HepG2 (cell line): ENCODE data around the gene PRSS53. TPM values are rescaled to one million over a fixed set of nuclear protein-coding genes. Genes with fewer than 3 reads are reported as not detected.

Experiments used
- CCDC6 ChIP-seq: sonication (generic); formaldehyde crosslinking; IDR thresholded peaks from 2 replicates; pipeline ENCODE4 v1.8.1; 2022; ENCODE audit warnings: mild to moderate bottlenecking, missing genetic modification reagents, moderate library complexity
- DMAP1 ChIP-seq: IDR thresholded peaks from 2 replicates; pipeline ENCODE4 v1.6.1; 2016
- GABPA ChIP-seq, 2 experiments: IDR thresholded peaks; 2 replicates each; pipeline ENCODE4 v1.6.1; 2011 to 2016; ENCODE audit warnings: low read depth in 2 of 2, low read length in 1 of 2, missing biosample characterization in 1 of 2, missing genetic modification characterization in 1 of 2
- KLF9 ChIP-seq: IDR thresholded peaks from 2 replicates; pipeline ENCODE4 v1.6.1; 2016; ENCODE audit warnings: low read depth
- MAF1 ChIP-seq: sonication (generic); formaldehyde crosslinking; IDR thresholded peaks from 2 replicates; pipeline ENCODE4 v1.5.0; 2020; ENCODE audit warnings: missing genetic modification reagents, borderline replicate concordance
- SALL2 ChIP-seq: sonication (generic); formaldehyde crosslinking; IDR thresholded peaks from 2 replicates; pipeline ENCODE4 v1.8.1; 2023; ENCODE audit warnings: mild to moderate bottlenecking, missing genetic modification reagents, inconsistent platforms
- SIX4 ChIP-seq: sonication (generic); formaldehyde crosslinking; IDR thresholded peaks from 2 replicates; pipeline ENCODE4 v1.4.0; 2020; ENCODE audit warnings: missing genetic modification reagents
- SP5 ChIP-seq: IDR thresholded peaks from 2 replicates; pipeline ENCODE4 v1.6.1; 2016; ENCODE audit warnings: low read depth, borderline replicate concordance
- SRY ChIP-seq: sonication (generic); formaldehyde crosslinking; IDR thresholded peaks from 2 replicates; pipeline ENCODE4 v1.8.0; 2022; ENCODE audit warnings: mild to moderate bottlenecking, missing genetic modification reagents
- ZFP1 ChIP-seq: IDR thresholded peaks from 2 replicates; pipeline ENCODE4 v1.6.1; 2016
- ZFYVE20 ChIP-seq: sonication (generic); formaldehyde crosslinking; IDR thresholded peaks from 2 replicates; pipeline ENCODE4 v1.8.0; 2023; ENCODE audit warnings: low read depth, mild to moderate bottlenecking, moderate library complexity, missing genetic modification reagents, borderline replicate concordance
- ZNF274 ChIP-seq: sonication (generic); formaldehyde crosslinking; IDR thresholded peaks from 2 replicates; pipeline ENCODE4 v1.5.1; 2020; ENCODE audit warnings: mild to moderate bottlenecking, missing genetic modification reagents
- ZNF460 ChIP-seq: sonication (generic); formaldehyde crosslinking; IDR thresholded peaks from 2 replicates; pipeline ENCODE4 v1.5.1; 2020; ENCODE audit warnings: missing genetic modification reagents, mild to moderate bottlenecking, borderline replicate concordance
- ZNF510 ChIP-seq: sonication (generic); formaldehyde crosslinking; IDR thresholded peaks from 2 replicates; pipeline ENCODE4 v1.4.0; 2020; ENCODE audit warnings: low read depth, mild to moderate bottlenecking, missing genetic modification reagents
- ZNF652 ChIP-seq: IDR thresholded peaks from 2 replicates; pipeline ENCODE4 v1.6.1; 2016; ENCODE audit warnings: low read depth, borderline replicate concordance
- ZNF839 ChIP-seq: sonication (generic); formaldehyde crosslinking; IDR thresholded peaks from 2 replicates; pipeline ENCODE4 v1.4.0; 2020; ENCODE audit warnings: missing genetic modification reagents, mild to moderate bottlenecking, borderline replicate concordance
- ZSCAN12 ChIP-seq: sonication (generic); formaldehyde crosslinking; IDR thresholded peaks from 2 replicates; pipeline ENCODE4 v1.9.0; 2021; ENCODE audit warnings: mild to moderate bottlenecking, missing genetic modification reagents
- ZSCAN21 ChIP-seq: sonication (generic); formaldehyde crosslinking; IDR thresholded peaks from 2 replicates; pipeline ENCODE4 v1.8.0; 2022; ENCODE audit warnings: mild to moderate bottlenecking, missing genetic modification reagents, moderate library complexity, borderline replicate concordance
- polyA plus RNA-seq, 8 experiments: library from polyadenylated mRNA; depleted of rRNA in 3 of 8; stranded (reverse) in 7 of 8; unstranded in 1 of 8; fragments of >200 nt; fragmentation: Illumina TruSeq in 4 of 8; extraction: Trizol in 4 of 8; gene quantifications; 2 replicates each; pipeline versions ENCODE4 v1.2.1 to v1.2.3, GENCODE V29; 2011 to 2016; ENCODE audit warnings: low read depth in 4 of 8, missing spikeins in 1 of 8, mixed read lengths in 1 of 8; ENCODE audit not compliant: insufficient read depth in 1 of 8
- total RNA-seq, 5 experiments: library from RNA; depleted of rRNA; stranded (reverse); fragments of >200 nt; fragmentation: Illumina TruSeq; extraction: Trizol; gene quantifications; 2 replicates each; pipeline ENCODE4 v1.2.3, GENCODE V29; 2016; ENCODE audit warnings: low read depth in 1 of 5
- TF ChIP-seq, protein P1 (sequence below): IDR thresholded peaks from 2 replicates; pipeline ENCODE4 v1.4.0; 2020; ENCODE audit warnings: mild to moderate bottlenecking, missing genetic modification reagents
- TF ChIP-seq, protein P2 (sequence below): sonication (generic); formaldehyde crosslinking; IDR thresholded peaks from 2 replicates; pipeline ENCODE4 v1.4.0; 2020; ENCODE audit warnings: missing genetic modification reagents, borderline replicate concordance
- TF ChIP-seq, protein P3 (sequence below): sonication (generic); formaldehyde crosslinking; IDR thresholded peaks from 2 replicates; pipeline ENCODE4 v1.9.0; 2021; ENCODE audit warnings: missing genetic modification reagents, borderline replicate concordance
- TF ChIP-seq, protein P4 (sequence below): sonication (generic); formaldehyde crosslinking; IDR thresholded peaks from 2 replicates; pipeline ENCODE4 v1.8.0; 2022; ENCODE audit warnings: missing genetic modification reagents, mild to moderate bottlenecking, moderate library complexity, borderline replicate concordance

The PRSS53 gene
- total and polyA plus RNA-seq, 2 of the 13 experiments (the other 11 are each of a cell fraction or from before 2014, with no cell fraction given): 2.2 to 7.4 TPM

DNA sequence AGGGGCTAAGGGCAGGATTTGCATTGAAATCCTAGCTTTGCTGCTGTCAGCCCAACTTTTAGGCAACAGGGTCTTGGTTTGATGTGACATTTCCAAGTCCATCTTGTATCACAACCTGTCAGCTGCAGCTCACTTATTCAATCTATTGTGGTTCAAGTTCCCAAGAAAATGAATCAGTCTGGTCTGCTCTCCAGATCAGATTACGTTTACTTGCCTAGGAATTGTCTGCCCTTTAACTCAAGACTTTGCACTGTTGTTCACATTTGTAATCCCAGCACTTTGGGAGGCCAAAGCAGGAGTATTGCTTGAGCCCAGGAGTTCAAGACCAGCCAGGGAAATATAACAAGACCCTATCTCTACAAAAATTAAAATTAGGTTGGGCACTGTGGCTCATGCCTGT, 45.4 kb downstream of the PRSS53 start (continued):
- TF ChIP-seq, protein P1, sequence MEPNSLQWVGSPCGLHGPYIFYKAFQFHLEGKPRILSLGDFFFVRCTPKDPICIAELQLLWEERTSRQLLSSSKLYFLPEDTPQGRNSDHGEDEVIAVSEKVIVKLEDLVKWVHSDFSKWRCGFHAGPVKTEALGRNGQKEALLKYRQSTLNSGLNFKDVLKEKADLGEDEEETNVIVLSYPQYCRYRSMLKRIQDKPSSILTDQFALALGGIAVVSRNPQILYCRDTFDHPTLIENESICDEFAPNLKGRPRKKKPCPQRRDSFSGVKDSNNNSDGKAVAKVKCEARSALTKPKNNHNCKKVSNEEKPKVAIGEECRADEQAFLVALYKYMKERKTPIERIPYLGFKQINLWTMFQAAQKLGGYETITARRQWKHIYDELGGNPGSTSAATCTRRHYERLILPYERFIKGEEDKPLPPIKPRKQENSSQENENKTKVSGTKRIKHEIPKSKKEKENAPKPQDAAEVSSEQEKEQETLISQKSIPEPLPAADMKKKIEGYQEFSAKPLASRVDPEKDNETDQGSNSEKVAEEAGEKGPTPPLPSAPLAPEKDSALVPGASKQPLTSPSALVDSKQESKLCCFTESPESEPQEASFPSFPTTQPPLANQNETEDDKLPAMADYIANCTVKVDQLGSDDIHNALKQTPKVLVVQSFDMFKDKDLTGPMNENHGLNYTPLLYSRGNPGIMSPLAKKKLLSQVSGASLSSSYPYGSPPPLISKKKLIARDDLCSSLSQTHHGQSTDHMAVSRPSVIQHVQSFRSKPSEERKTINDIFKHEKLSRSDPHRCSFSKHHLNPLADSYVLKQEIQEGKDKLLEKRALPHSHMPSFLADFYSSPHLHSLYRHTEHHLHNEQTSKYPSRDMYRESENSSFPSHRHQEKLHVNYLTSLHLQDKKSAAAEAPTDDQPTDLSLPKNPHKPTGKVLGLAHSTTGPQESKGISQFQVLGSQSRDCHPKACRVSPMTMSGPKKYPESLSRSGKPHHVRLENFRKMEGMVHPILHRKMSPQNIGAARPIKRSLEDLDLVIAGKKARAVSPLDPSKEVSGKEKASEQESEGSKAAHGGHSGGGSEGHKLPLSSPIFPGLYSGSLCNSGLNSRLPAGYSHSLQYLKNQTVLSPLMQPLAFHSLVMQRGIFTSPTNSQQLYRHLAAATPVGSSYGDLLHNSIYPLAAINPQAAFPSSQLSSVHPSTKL (CRISPR knock-in tag): peak; percentile 59; the same call in 1 of the 2 replicates
- TF ChIP-seq, protein P2, sequence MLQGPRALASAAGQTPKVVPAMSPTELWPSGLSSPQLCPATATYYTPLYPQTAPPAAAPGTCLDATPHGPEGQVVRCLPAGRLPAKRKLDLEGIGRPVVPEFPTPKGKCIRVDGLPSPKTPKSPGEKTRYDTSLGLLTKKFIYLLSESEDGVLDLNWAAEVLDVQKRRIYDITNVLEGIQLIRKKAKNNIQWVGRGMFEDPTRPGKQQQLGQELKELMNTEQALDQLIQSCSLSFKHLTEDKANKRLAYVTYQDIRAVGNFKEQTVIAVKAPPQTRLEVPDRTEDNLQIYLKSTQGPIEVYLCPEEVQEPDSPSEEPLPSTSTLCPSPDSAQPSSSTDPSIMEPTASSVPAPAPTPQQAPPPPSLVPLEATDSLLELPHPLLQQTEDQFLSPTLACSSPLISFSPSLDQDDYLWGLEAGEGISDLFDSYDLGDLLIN (CRISPR knock-in tag): no peak
- TF ChIP-seq ZSCAN21 (CRISPR knock-in tag) (no peak), ZNF652 (CRISPR knock-in tag) (no peak), SRY (no peak), SP5 (CRISPR knock-in tag) (no peak), ZNF274 (CRISPR knock-in tag) (no peak), ZFP1 (CRISPR knock-in tag) (no peak), SALL2 (CRISPR knock-in tag) (no peak), ZNF839 (CRISPR knock-in tag) (no peak), SIX4 (CRISPR knock-in tag) (peak; percentile 95), KLF9 (no peak), ZFYVE20 (CRISPR knock-in tag) (no peak), ZNF510 (CRISPR knock-in tag) (no peak), CCDC6 (CRISPR knock-in tag) (no peak), ZNF460 (CRISPR knock-in tag) (no peak), DMAP1 (no peak), MAF1 (no peak), GABPA (IDR thresholded peaks at IDR 0.05; ENCODE audit: low read depth, low read length) (no peak), GABPA (CRISPR knock-in tag; IDR thresholded peaks at IDR 0.05; ENCODE audit: low read depth) (no peak; the same call in 1 of the 2 replicates), ZSCAN12 (CRISPR knock-in tag) (no peak)
- TF ChIP-seq, protein P3, sequence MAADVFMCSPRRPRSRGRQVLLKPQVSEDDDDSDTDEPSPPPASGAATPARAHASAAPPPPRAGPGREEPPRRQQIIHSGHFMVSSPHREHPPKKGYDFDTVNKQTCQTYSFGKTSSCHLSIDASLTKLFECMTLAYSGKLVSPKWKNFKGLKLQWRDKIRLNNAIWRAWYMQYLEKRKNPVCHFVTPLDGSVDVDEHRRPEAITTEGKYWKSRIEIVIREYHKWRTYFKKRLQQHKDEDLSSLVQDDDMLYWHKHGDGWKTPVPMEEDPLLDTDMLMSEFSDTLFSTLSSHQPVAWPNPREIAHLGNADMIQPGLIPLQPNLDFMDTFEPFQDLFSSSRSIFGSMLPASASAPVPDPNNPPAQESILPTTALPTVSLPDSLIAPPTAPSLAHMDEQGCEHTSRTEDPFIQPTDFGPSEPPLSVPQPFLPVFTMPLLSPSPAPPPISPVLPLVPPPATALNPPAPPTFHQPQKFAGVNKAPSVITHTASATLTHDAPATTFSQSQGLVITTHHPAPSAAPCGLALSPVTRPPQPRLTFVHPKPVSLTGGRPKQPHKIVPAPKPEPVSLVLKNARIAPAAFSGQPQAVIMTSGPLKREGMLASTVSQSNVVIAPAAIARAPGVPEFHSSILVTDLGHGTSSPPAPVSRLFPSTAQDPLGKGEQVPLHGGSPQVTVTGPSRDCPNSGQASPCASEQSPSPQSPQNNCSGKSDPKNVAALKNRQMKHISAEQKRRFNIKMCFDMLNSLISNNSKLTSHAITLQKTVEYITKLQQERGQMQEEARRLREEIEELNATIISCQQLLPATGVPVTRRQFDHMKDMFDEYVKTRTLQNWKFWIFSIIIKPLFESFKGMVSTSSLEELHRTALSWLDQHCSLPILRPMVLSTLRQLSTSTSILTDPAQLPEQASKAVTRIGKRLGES (CRISPR knock-in tag): no peak
- TF ChIP-seq, protein P4, sequence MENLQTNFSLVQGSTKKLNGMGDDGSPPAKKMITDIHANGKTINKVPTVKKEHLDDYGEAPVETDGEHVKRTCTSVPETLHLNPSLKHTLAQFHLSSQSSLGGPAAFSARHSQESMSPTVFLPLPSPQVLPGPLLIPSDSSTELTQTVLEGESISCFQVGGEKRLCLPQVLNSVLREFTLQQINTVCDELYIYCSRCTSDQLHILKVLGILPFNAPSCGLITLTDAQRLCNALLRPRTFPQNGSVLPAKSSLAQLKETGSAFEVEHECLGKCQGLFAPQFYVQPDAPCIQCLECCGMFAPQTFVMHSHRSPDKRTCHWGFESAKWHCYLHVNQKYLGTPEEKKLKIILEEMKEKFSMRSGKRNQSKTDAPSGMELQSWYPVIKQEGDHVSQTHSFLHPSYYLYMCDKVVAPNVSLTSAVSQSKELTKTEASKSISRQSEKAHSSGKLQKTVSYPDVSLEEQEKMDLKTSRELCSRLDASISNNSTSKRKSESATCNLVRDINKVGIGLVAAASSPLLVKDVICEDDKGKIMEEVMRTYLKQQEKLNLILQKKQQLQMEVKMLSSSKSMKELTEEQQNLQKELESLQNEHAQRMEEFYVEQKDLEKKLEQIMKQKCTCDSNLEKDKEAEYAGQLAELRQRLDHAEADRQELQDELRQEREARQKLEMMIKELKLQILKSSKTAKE (CRISPR knock-in tag): peak; percentile 23; the same call in 1 of the 2 replicates
